NB4 (cell line): Measurements from ENCODE around the gene GOSR2.

Experiments
- POLR2A ChIP-seq: IDR thresholded peaks from 2 replicates; pipeline ENCODE4 v1.6.1; 2011; ENCODE audit warnings: mild to moderate bottlenecking; ENCODE audit not compliant: insufficient read length; ENCODE audit errors: extremely low read depth
- TF ChIP-seq, protein P1 (sequence below): IDR thresholded peaks from one replicate; pipeline ENCODE4 v1.5.1; 2012; ENCODE audit warnings: low read depth, low read length

DNA sequence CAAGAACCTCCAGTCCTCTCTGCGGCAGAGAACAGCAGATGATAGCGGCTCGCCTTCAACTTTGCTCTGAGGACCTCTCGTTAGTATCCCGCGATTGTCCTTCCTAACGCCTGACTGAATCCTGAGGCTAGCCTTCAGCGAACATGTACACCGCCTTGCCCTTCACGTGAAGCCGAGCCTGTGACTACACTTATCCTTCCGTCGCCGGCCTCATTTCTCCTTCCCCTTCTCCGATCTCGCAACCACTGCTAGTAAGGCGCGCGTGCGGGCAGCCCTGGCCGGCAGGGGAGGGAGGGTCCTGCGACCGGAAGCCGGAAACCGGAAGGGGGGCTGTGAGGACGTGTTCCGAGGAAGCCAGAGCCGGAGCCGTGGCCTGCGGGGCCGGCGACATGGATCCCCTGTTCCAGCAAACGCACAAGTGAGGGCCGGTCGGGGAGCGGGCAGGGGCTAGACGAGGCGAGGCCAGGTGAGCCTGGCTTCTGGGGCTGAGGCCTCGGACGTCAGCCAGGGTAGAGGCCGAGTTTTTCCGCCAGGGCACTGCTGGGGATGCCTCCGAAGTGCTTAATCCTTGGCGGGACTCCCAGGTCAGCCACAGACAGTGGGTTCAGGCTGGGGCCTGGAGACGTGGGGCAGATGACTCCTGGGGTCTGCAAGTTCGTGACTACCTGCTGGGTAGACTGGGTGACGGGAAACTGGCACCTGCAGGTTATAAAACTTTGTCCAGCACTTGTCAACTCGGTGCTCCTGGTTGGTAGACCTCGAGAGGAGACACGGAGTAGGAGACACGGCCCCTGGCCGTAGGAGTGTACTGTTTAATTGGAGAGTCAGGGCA lies at the start of gene GOSR2:
- peak; percentile 82 for TF ChIP-seq POLR2A
- TF ChIP-seq, protein P1, sequence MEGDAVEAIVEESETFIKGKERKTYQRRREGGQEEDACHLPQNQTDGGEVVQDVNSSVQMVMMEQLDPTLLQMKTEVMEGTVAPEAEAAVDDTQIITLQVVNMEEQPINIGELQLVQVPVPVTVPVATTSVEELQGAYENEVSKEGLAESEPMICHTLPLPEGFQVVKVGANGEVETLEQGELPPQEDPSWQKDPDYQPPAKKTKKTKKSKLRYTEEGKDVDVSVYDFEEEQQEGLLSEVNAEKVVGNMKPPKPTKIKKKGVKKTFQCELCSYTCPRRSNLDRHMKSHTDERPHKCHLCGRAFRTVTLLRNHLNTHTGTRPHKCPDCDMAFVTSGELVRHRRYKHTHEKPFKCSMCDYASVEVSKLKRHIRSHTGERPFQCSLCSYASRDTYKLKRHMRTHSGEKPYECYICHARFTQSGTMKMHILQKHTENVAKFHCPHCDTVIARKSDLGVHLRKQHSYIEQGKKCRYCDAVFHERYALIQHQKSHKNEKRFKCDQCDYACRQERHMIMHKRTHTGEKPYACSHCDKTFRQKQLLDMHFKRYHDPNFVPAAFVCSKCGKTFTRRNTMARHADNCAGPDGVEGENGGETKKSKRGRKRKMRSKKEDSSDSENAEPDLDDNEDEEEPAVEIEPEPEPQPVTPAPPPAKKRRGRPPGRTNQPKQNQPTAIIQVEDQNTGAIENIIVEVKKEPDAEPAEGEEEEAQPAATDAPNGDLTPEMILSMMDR: no peak
